ENCODE measurements around the gene CUEDC1.
A peak's percentile ranks its signal among the peaks of the same experiment; 100 is the strongest.
"Not testable (repeated sequence)": the region's sequence is repeated elsewhere in the genome, so short reads cannot be mapped to it uniquely, and the experiment has no call there.

The CUEDC1 gene

DNA sequence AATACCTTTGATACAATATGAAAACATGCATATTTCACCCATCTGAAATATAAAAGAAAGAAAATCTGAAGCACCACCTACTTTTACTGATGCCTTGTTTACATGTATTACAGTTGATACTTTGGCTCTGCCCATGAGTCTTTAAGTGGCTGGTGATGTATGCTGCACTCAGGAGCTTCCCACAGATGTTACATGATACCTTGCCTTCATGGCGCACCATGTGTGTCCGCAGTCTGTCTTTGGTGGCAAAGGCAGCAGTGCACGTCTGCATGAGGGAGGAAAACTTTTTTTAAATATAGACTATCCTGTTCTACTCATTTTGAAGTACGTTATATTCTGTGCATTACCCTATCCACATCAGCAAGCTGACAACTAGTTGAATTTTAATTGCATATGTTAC is 25.3 kb upstream of the CUEDC1 start:
- no peak for ATAC-seq (replicated peaks)
- DNase-seq = no peak
- Mint-ChIP-seq H3K36me3 (ENCODE audit: insufficient read depth) (peaks cover 72% of the 10 kb centered on the region), H3K9me3 (no peaks in the 10 kb centered on the region), H3K27ac (no peak overlapping the region), H3K4me3 (no peak overlapping the region), H3K27me3 (no peaks in the 10 kb centered on the region), H3K4me1 (ENCODE audit: low read depth in 2 of 2) (peaks cover 55 to 61% of the 10 kb centered on the region in 2 donors)

DNA sequence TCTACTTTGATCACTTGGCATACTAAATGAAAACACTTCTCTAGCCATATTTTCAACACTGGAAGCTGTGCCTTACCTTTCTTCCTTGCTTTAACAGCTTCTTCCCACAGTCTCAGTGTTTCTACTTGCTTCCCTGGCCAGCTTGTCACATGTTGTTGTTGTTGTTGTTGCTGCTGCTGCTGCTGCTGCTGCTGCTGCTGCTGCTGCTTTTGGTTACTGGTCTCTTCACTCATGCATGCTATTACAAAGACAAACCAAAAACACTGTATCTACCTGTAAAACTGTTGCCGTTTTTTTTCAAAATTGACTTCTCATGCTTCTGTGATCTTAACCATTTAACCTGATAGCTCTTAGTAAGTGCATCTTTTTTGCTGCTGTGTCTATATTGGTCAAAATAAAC is 23.9 kb upstream of the CUEDC1 start:
- DNase-seq = no peak
- peaks cover 44 to 49% of the 10 kb centered on the region in 2 donors for H3K4me1 Mint-ChIP-seq (ENCODE audit: low read depth in 2 of 2)
- no peaks in the 10 kb centered on the region for H3K27me3 Mint-ChIP-seq
- no peak for ATAC-seq (replicated peaks)
- peaks cover 83% of the 10 kb centered on the region for H3K36me3 Mint-ChIP-seq (ENCODE audit: insufficient read depth)
- H3K27ac Mint-ChIP-seq = no peak overlapping the region
- no peaks in the 10 kb centered on the region for H3K9me3 Mint-ChIP-seq
- no peak overlapping the region for H3K4me3 Mint-ChIP-seq

DNA sequence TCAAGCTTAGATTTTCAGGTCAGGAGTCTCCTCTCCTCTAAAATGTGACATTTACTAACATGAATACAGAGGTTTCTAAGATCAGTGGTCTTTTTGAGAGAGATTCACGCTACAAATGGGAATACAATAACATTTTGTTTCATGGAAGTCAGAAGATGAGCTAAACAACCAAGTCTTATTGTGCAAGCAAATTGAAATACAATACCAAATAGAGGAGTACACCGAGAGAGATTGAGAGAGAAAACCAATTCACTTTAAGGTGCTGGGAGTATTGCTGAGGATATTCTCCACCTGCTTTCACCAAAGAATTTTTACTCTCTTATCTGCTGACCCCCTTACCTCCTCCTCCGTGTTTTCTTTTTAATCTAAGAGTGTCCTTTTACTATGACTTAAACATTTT is 21.4 kb upstream of the CUEDC1 start:
- Mint-ChIP-seq H3K27ac (peak overlapping the region in 1 of 2 donors; percentile 72), H3K36me3 (ENCODE audit: insufficient read depth) (peaks cover 91% of the 10 kb centered on the region), H3K4me3 (no peak overlapping the region), H3K27me3 (no peaks in the 10 kb centered on the region), H3K9me3 (no peaks in the 10 kb centered on the region), H3K4me1 (ENCODE audit: low read depth in 2 of 2) (peaks cover 20 to 24% of the 10 kb centered on the region in 2 donors)
- DNase-seq (no peak), ATAC-seq (replicated peaks) (no peak)

DNA sequence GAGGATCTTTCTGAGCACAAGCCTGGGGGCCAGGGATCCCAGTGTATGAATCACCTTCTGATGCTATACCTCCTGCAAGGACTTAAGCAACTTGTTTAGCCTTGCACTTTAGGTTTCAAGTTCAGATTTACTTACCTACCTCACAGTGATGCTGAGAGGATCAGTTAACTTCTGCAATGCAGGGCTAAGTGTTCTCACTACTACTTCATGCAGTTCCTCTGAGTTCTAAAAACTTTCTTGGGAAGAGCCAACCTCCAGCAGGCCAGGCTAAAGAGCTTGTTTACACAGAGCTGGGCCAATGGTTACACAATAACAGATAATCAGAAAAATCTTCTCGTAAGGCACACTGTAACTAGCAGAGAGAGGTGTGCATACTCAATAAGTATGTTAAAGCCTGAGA is 19.8 kb upstream of the CUEDC1 start:
- Mint-ChIP-seq H3K4me3 (no peak overlapping the region), H3K9me3 (no peaks in the 10 kb centered on the region), H3K36me3 (ENCODE audit: insufficient read depth) (peaks cover 76% of the 10 kb centered on the region), H3K27ac (no peak overlapping the region), H3K27me3 (no peaks in the 10 kb centered on the region), H3K4me1 (ENCODE audit: low read depth in 2 of 2) (peaks cover 12 to 14% of the 10 kb centered on the region in 2 donors)
- DNase-seq = no peak
- no peak for ATAC-seq (replicated peaks)

DNA sequence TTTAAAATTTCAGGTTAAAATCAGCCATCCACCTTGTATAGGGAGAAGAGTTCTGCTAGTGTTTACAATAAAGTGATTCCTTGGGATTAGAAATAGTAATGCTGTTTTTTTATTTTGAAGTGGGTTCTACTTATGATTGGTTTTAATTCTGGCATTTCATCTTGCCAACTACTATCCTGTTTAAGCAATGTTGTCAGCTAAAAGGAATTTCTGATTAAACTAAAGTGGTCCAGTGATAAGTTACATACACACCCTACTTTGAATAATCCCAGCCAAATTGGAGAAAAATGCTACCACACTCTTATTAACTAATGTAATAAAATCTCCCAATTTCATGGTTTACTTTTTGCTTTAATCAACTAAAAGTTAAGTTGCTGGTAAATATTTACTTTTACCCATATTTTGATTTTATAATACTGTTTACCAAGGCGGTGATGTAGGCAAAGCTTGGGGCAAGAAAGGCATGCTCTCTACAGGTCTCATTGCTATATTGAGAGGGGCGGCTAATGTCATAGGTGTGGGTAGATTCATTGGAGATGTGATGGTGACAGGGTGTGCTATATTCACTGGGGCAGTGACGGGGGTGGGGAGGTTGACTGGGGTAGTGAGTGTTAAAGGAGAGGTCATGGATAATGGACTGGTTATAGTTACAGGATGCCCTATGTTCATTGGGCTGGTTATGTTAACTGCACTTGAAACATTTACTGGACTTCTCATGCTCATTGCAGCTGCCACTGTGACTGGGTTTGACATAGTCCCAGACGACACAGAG is 19.0 kb upstream of the CUEDC1 start:
- not testable (repeated sequence) for ATAC-seq (replicated peaks); DNase-seq; H3K9me3 Mint-ChIP-seq; H3K27ac Mint-ChIP-seq; H3K27me3 Mint-ChIP-seq; H3K4me3 Mint-ChIP-seq
- peaks cover 68% of the 10 kb centered on the region for H3K36me3 Mint-ChIP-seq (ENCODE audit: insufficient read depth)
- peaks cover 12 to 13% of the 10 kb centered on the region in 2 donors for H3K4me1 Mint-ChIP-seq (ENCODE audit: low read depth in 2 of 2)

DNA sequence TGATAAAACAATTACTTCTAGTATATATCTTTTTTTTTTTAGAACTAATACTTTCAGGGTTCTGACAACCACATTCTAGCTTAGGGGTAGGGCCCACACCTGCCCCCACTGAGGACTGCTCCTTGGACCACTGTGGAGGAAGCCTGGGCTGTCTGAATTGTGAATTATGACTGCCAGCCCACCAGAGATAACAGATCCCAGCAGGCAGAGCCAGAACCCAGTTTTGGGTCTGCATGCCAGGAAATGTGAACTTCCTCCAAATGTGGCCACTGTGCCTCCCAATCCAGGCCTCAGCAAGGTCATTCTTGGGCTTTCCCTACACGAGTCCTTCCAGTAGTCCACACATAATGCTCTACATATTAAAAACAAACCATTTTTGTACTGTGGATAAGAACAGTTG is 16.9 kb upstream of the CUEDC1 start:
- Mint-ChIP-seq H3K4me3 (no peak overlapping the region), H3K27me3 (peaks cover 0 to 5% of the 10 kb centered on the region in 2 donors), H3K9me3 (no peaks in the 10 kb centered on the region), H3K4me1 (ENCODE audit: low read depth in 2 of 2) (peaks cover 4 to 6% of the 10 kb centered on the region in 2 donors), H3K36me3 (ENCODE audit: insufficient read depth) (peaks cover 47% of the 10 kb centered on the region), H3K27ac (peak overlapping the region in 1 of 2 donors; percentile 59)
- DNase-seq = no peak
- no peak for ATAC-seq (replicated peaks)

DNA sequence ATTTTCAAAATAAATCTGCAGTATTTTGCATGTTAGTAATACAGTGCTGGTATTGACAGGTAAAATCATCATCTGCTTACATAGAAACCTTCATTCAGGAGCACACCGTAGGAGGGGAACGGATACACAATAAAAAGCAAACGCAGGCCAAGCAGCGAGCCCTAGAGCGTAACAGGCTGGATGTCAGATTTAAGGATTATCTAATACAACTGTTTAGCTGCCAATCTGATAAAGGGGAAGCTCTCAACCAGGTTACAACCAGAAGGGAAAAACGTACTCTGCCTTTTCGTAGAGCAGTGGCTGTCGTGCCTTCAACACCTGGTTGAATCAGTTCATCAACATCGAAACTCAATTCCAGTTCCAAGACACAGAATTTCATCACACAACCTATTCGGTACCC is 16.4 kb upstream of the CUEDC1 start:
- Mint-ChIP-seq H3K9me3 (no peaks in the 10 kb centered on the region), H3K27ac (no peak overlapping the region), H3K27me3 (peaks cover 0 to 5% of the 10 kb centered on the region in 2 donors), H3K4me1 (ENCODE audit: low read depth in 2 of 2) (peaks cover 4 to 5% of the 10 kb centered on the region in 2 donors), H3K36me3 (ENCODE audit: insufficient read depth) (peaks cover 41% of the 10 kb centered on the region), H3K4me3 (no peak overlapping the region)
- DNase-seq (no peak), ATAC-seq (replicated peaks) (no peak)

DNA sequence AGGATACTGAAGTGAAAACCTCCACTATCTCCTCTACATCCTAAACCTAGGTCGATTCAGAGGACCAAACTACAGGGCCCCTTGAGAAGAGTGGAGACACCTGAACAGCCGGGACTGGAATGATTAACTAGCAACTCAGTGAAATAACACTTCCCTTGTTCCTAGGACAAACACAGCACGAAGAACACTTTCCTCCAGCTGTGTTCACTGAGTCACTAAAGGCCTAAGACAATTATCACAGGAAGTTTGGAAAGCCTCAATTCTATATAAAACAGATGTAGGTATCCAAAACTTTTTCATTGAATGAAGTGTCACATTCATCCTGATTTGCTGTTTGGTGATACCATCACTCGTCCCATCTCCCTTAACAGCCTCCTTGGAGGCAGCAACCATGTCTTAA is 15.5 kb upstream of the CUEDC1 start:
- H3K4me3 Mint-ChIP-seq = no peak overlapping the region
- H3K27me3 Mint-ChIP-seq = peaks cover 5% of the 10 kb centered on the region in 2 donors
- no peak overlapping the region for H3K27ac Mint-ChIP-seq
- H3K4me1 Mint-ChIP-seq (ENCODE audit: low read depth in 2 of 2) = peaks cover 2 to 4% of the 10 kb centered on the region in 2 donors
- no peak for ATAC-seq (replicated peaks)
- H3K9me3 Mint-ChIP-seq = no peaks in the 10 kb centered on the region
- peaks cover 32% of the 10 kb centered on the region for H3K36me3 Mint-ChIP-seq (ENCODE audit: insufficient read depth)
- no peak for DNase-seq

DNA sequence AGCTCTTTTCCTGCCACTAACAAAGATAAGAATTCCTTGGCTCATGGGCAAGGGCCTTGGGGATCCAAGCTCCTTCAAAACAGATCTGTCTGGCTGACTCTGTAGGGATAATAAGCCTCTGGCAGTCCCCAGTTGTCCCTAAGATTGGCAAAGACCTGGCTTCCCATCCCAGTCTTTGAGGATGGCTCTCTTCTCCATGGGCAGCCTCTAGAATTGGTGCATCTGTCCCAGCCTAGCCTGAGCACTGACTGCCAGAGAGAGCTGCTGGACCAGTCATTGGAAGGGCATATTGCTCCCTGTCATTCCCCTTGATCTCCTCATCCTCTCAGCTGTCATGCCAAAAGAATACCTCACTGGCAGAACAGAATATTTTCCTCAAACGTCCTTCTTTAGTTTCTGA is 13.2 kb upstream of the CUEDC1 start:
- no peak for ATAC-seq (replicated peaks)
- no peak overlapping the region for H3K27ac Mint-ChIP-seq

DNA sequence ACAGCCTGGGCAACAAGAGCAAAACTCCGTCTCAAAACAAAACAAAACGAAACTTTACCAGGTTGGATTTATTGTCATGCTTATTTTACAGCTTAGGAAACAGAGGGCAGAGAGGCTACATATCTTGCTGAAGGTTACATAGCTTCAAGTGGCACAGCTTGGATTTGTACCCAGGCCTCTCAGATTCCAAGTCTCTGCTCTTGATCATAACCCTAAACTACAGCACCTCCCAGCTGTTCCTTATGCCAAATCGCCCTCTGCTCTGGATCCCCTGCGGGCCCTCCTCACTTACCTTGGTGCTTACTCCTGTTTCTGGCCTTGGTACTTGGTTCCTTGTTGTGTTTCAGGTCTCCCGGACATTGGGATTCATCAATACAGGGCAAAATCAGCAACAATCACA is 11.7 kb upstream of the CUEDC1 start:
- H3K27me3 Mint-ChIP-seq = peaks cover 17 to 23% of the 10 kb centered on the region in 2 donors
- H3K4me3 Mint-ChIP-seq = no peak overlapping the region
- no peak for ATAC-seq (replicated peaks)
- H3K36me3 Mint-ChIP-seq (ENCODE audit: insufficient read depth) = no peaks in the 10 kb centered on the region
- H3K9me3 Mint-ChIP-seq = no peaks in the 10 kb centered on the region
- H3K27ac Mint-ChIP-seq = no peak overlapping the region
- H3K4me1 Mint-ChIP-seq (ENCODE audit: low read depth in 2 of 2) = no peaks in the 10 kb centered on the region
- no peak for DNase-seq

More for the DNA sequence above, 13.2 kb upstream of the CUEDC1 start:
- no peak overlapping the region for H3K4me3 Mint-ChIP-seq
- H3K9me3 Mint-ChIP-seq = no peaks in the 10 kb centered on the region
- peaks cover 10% of the 10 kb centered on the region for H3K36me3 Mint-ChIP-seq (ENCODE audit: insufficient read depth)
- no peaks in the 10 kb centered on the region for H3K4me1 Mint-ChIP-seq (ENCODE audit: low read depth in 2 of 2)
- DNase-seq = no peak
- H3K27me3 Mint-ChIP-seq = peaks cover 12 to 13% of the 10 kb centered on the region in 2 donors

DNA sequence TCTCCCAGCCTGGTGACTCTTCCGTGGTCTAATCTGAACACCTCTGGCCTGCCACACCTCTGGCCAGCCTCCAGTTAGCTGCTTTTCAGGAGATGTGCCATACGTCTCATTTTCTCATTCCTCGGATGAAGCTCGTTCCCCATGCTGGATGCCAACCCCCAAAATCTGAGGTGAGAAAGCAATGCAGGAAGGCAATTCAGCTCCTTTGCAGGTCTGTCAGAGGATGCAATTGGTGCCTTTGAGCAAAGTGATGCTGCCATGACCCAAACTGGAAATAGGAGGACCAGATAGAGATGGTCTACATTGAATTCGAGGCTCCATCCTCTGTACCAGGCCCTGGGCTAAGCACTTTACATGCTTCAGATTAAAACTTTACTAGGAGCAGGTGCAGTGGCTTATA is 11.0 kb upstream of the CUEDC1 start:
- ATAC-seq (replicated peaks) (no peak), DNase-seq (no peak)
- no peaks in the 10 kb centered on the region for H3K9me3 Mint-ChIP-seq
- no peaks in the 10 kb centered on the region for H3K36me3 Mint-ChIP-seq (ENCODE audit: insufficient read depth)
- peaks cover 17 to 25% of the 10 kb centered on the region in 2 donors for H3K27me3 Mint-ChIP-seq
- no peaks in the 10 kb centered on the region for H3K4me1 Mint-ChIP-seq (ENCODE audit: low read depth in 2 of 2)
- no peak overlapping the region for H3K27ac Mint-ChIP-seq
- H3K4me3 Mint-ChIP-seq = no peak overlapping the region

DNA sequence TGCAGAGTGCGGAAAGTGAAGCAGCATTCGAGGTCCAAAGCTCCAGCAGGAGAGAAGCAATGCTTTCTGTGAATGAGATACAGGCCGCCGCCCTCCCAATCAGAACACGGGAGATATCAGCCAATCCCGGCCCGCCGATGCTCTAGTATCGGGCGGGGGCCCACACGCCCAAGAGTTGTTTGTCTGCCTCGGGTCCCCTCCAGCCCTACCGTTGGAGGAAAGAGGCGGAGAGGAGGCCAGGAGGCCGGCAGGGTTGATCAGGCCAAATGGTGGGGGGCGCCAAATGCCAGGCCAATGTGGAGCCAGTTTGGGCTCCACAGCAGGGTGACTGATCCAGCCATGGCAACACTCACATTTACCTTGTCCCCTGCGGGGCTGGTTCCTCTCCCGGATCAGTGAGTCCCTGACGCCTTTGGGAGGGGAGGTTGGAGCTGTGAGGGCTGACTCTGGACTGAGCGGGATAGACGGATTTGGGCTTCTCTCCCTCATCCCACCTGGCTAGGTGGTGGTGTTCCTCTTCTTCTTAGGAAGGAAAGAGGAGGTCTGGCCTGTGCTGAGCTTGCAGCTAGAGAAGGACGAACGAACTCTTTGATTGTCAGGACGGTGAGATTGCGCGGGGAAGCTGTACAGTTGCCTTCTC is 10.4 kb upstream of the CUEDC1 start:
- no peaks in the 10 kb centered on the region for H3K36me3 Mint-ChIP-seq (ENCODE audit: insufficient read depth)
- H3K27ac Mint-ChIP-seq = no peak overlapping the region
- ATAC-seq (replicated peaks) (no peak), DNase-seq (no peak)
- no peaks in the 10 kb centered on the region for H3K4me1 Mint-ChIP-seq (ENCODE audit: low read depth in 2 of 2)
- no peaks in the 10 kb centered on the region for H3K9me3 Mint-ChIP-seq
- H3K4me3 Mint-ChIP-seq = no peak overlapping the region
- H3K27me3 Mint-ChIP-seq = peaks cover 17 to 31% of the 10 kb centered on the region in 2 donors

DNA sequence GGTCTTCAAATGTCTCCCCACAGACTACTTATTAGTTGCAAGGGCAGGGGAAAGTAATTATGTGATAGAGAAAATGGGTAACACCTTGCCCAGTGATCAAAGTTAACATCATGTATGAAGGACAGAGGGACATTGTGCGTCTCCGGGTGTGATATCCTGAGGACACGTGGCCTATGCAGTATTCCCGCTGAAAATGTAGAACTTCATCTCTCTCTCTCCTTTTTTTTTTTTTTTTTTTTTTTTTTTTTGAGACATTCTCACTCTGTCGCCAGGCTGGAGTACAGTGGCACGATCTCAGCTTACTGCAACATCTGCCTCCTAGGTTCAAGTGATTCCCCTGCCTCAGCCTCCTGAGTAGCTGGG is 7.9 kb upstream of the CUEDC1 start:
- Mint-ChIP-seq H3K27me3 (peaks cover 26 to 48% of the 10 kb centered on the region in 2 donors), H3K36me3 (ENCODE audit: insufficient read depth) (no peaks in the 10 kb centered on the region), H3K9me3 (no peaks in the 10 kb centered on the region), H3K4me3 (no peak overlapping the region), H3K27ac (no peak overlapping the region), H3K4me1 (ENCODE audit: low read depth in 2 of 2) (no peaks in the 10 kb centered on the region)
- ATAC-seq (replicated peaks) (no peak), DNase-seq (no peak)

Measured in effector memory CD8-positive, alpha-beta T cell (primary cell).